HG03045 (cell line): ENCODE measurements around the gene KIR2DL3.

ENCODE experiments used
- ATAC-seq: cut with Tn5 transposase; IDR thresholded peaks from one replicate; pipeline ENCODE4 v1.9.1; 2021; ENCODE audit warnings: mild to moderate bottlenecking, moderate library complexity; ENCODE audit not compliant: unreplicated experiment

The KIR2DL3 gene

GRCh38 chr19:54790711-54791110 is 52.4 kb downstream of the KIR2DL3 start:
- ATAC-seq: no peak

GRCh38 chr19:54791476-54791875 is 53.2 kb downstream of the KIR2DL3 start:
- no peak for ATAC-seq

GRCh38 chr19:54792814-54793213 is 54.5 kb downstream of the KIR2DL3 start:
- ATAC-seq: no peak

- no peak for ATAC-seq
Observed at GRCh38 chr19:54795758-54796157, 57.4 kb downstream of the KIR2DL3 start.
